H1 (cell line): ENCODE results near the gene ZRANB2. TPM values are rescaled to one million over a fixed set of nuclear protein-coding genes. Genes with fewer than 3 reads are reported as not detected.

ENCODE experiments used
- CTCF ChIA-PET: fragments of 300-600 bp; sonication (Branson Sonifier 250); formaldehyde crosslinking; loops from one replicate; lab custom pipeline; 2021; ENCODE audit not compliant: partially characterized antibody; lab: Charles Lee
- POLR2A ChIA-PET: fragments of 300-600 bp; sonication (Branson Sonifier 250); formaldehyde crosslinking; loops from one replicate; lab custom pipeline; 2021; ENCODE audit warnings: inconsistent platforms; ENCODE audit not compliant: partially characterized antibody; lab: Charles Lee
- DNase-seq, 2 experiments: peaks; one replicate each; pipeline versions ENCODE4 v3.0.0 to v3.0.0-alpha.2; 2010 to 2022; ENCODE audit warnings: low spot score in 2 of 2, low read depth in 1 of 2, mixed read lengths in 1 of 2
- FAIRE-seq: peaks from 2 replicates; lab custom pipeline; 2011; peaks lifted over from hg19 to GRCh38; lab: Jason Lieb, UNC
- H2AFZ ChIP-seq: 2 replicates; pipeline ENCODE4 v1.8.1; 2012; ENCODE audit warnings: low read length, inconsistent platforms
- H2AK5ac ChIP-seq: 2 replicates; pipeline ENCODE4 v1.6.1; 2013; ENCODE audit warnings: low read depth, low read length
- H2BK120ac ChIP-seq: replicated peaks from 2 replicates; pipeline ENCODE3; 2013; ENCODE audit warnings: low read depth, low read length, inconsistent platforms
- H2BK12ac ChIP-seq: 2 replicates; pipeline ENCODE4 v1.6.1; 2013; ENCODE audit warnings: low read depth, low read length
- H2BK15ac ChIP-seq: 2 replicates; pipeline ENCODE4 v1.6.1; 2013; ENCODE audit warnings: low read length
- H2BK20ac ChIP-seq: 2 replicates; pipeline ENCODE4 v1.6.1; 2013; ENCODE audit warnings: low read length
- H2BK5ac ChIP-seq: 2 replicates; pipeline ENCODE4 v1.6.1; 2013; ENCODE audit warnings: low read depth, low read length
- H3K14ac ChIP-seq: 2 replicates; pipeline ENCODE4 v1.6.1; 2013; ENCODE audit warnings: inconsistent platforms; ENCODE audit not compliant: insufficient read length
- H3K18ac ChIP-seq: 2 replicates; pipeline ENCODE4 v1.6.1; 2013; ENCODE audit warnings: low read length; ENCODE audit errors: extremely low read depth
- H3K23ac ChIP-seq: 2 replicates; pipeline ENCODE4 v1.6.1; 2013; ENCODE audit warnings: inconsistent platforms; ENCODE audit not compliant: insufficient read length
- H3K23me2 ChIP-seq: 2 replicates; pipeline ENCODE4 v1.6.1; 2013; ENCODE audit warnings: low read depth, low read length
- H3K27ac ChIP-seq: 2 replicates; pipeline ENCODE4 v1.6.1; 2011; ENCODE audit warnings: low read depth, low read length, inconsistent platforms
- H3K27me3 ChIP-seq, 4 experiments: replicated peaks in 1 of 4; 1 replicate in 1 of 4; 2 replicates in 3 of 4; pipeline versions ENCODE4 v1.6.1 to v1.8.1; 2011 to 2013; ENCODE audit warnings: low read length in 3 of 4, mild to moderate bottlenecking in 3 of 4, inconsistent platforms in 2 of 4, mixed read lengths in 2 of 4, moderate library complexity in 1 of 4; ENCODE audit not compliant: control insufficient read depth in 3 of 4, insufficient read depth in 3 of 4; ENCODE audit errors: extremely low read depth in 1 of 4
- H3K36me3 ChIP-seq, 4 experiments: 2 replicates each; pipeline versions ENCODE4 v1.6.1 to v1.8.1; 2011 to 2013; ENCODE audit warnings: mild to moderate bottlenecking in 4 of 4, low read length in 3 of 4, moderate library complexity in 2 of 4, control low read depth in 1 of 4, inconsistent platforms in 1 of 4; ENCODE audit not compliant: insufficient read depth in 4 of 4, control insufficient read depth in 2 of 4
- H3K4ac ChIP-seq: replicated peaks from 2 replicates; pipeline ENCODE3; 2013; ENCODE audit warnings: low read length, low read depth, mixed read lengths, inconsistent platforms; ENCODE audit not compliant: insufficient read length
- H3K4me1 ChIP-seq, 4 experiments: replicated peaks in 1 of 4; 1 replicate in 1 of 4; 2 replicates in 3 of 4; pipeline versions ENCODE4 v1.6.1 to v1.8.1; 2011 to 2013; ENCODE audit warnings: low read length in 3 of 4, inconsistent platforms in 2 of 4, mixed read lengths in 1 of 4; ENCODE audit not compliant: insufficient read depth in 4 of 4, control insufficient read depth in 3 of 4
- H3K4me2 ChIP-seq, 2 experiments: 2 replicates each; pipeline versions ENCODE4 v1.6.1 to v1.8.1; 2011 to 2013; ENCODE audit warnings: low read depth in 2 of 2, low read length in 2 of 2, control low read depth in 1 of 2, inconsistent platforms in 1 of 2, mild to moderate bottlenecking in 1 of 2; ENCODE audit not compliant: insufficient read depth in 1 of 2
- H3K4me3 ChIP-seq, 4 experiments: fragments of 200-600, 300-600 bp in 1 of 4; sonication (generic), shearing (Covaris generic), sonication (Bioruptor Twin) in 1 of 4; 2 replicates each; pipeline versions ENCODE4 v1.5.1 to v1.8.1; 2011 to 2016; ENCODE audit warnings: low read length in 4 of 4, low read depth in 3 of 4, control low read depth in 2 of 4, inconsistent platforms in 2 of 4, mild to moderate bottlenecking in 2 of 4, mixed read lengths in 1 of 4, moderate library complexity in 1 of 4; ENCODE audit not compliant: insufficient read depth in 2 of 4; ENCODE audit errors: extremely low read depth in 1 of 4
- H3K56ac ChIP-seq: replicated peaks from 2 replicates; pipeline ENCODE3; 2013; ENCODE audit warnings: low read depth, mild to moderate bottlenecking, mixed read lengths, low read length, inconsistent platforms; ENCODE audit not compliant: insufficient read length
- H3K79me1 ChIP-seq: 2 replicates; pipeline ENCODE4 v1.6.1; 2013; ENCODE audit warnings: low read depth, low read length, control low read depth
- H3K79me2 ChIP-seq, 2 experiments: 2 replicates each; pipeline versions ENCODE4 v1.6.1 to v1.8.1; 2012 to 2013; ENCODE audit warnings: low read length in 2 of 2, mild to moderate bottlenecking in 2 of 2, inconsistent platforms in 1 of 2; ENCODE audit not compliant: insufficient read depth in 2 of 2, control insufficient read depth in 1 of 2
- H3K9ac ChIP-seq, 4 experiments: replicated peaks in 1 of 4; 1 replicate in 1 of 4; 2 replicates in 3 of 4; pipeline versions ENCODE4 v1.6.1 to v1.8.1; 2011 to 2013; ENCODE audit warnings: low read depth in 3 of 4, low read length in 3 of 4, control low read depth in 2 of 4, mild to moderate bottlenecking in 2 of 4, moderate library complexity in 2 of 4, inconsistent platforms in 1 of 4; ENCODE audit errors: extremely low read depth in 1 of 4
- H3K9me3 ChIP-seq, 2 experiments: 2 replicates each; pipeline versions ENCODE4 v1.6.1 to v1.8.1; 2012 to 2013; ENCODE audit warnings: mild to moderate bottlenecking in 2 of 2, moderate library complexity in 2 of 2, control low read depth in 1 of 2, inconsistent platforms in 1 of 2, low read depth in 1 of 2, low read length in 1 of 2, mixed read lengths in 1 of 2; ENCODE audit not compliant: insufficient read depth in 2 of 2
- H4K20me1 ChIP-seq, 2 experiments: replicated peaks in 1 of 2; 2 replicates each; pipeline versions ENCODE3 to v1.8.1; 2011 to 2013; ENCODE audit warnings: inconsistent platforms in 2 of 2, low read length in 2 of 2, mild to moderate bottlenecking in 1 of 2; ENCODE audit not compliant: insufficient read depth in 2 of 2, control insufficient read depth in 1 of 2
- H4K5ac ChIP-seq: 2 replicates; pipeline ENCODE4 v1.6.1; 2013; ENCODE audit warnings: low read length, low read depth, mixed read lengths, inconsistent platforms; ENCODE audit not compliant: insufficient read length
- H4K8ac ChIP-seq: 2 replicates; pipeline ENCODE4 v1.8.0; 2013; ENCODE audit warnings: mild to moderate bottlenecking, moderate library complexity, low read length, inconsistent platforms; ENCODE audit not compliant: insufficient read depth; ENCODE audit errors: extremely low read depth
- H4K91ac ChIP-seq: replicated peaks from 2 replicates; pipeline ENCODE3; 2013; ENCODE audit warnings: low read length, mixed read lengths, inconsistent platforms; ENCODE audit not compliant: insufficient read length
- BACH1 ChIP-seq: IDR thresholded peaks from 2 replicates; pipeline ENCODE4 v1.6.1; 2012; ENCODE audit warnings: low read length, improper control_type of control experiment
- EZH2 ChIP-seq: fragments of 200-600 bp; sonication (generic); IDR thresholded peaks from 2 replicates; pipeline ENCODE4 v1.7.1; 2012; ENCODE audit warnings: low read depth, mild to moderate bottlenecking, moderate library complexity, low read length, inconsistent platforms; ENCODE audit not compliant: severe bottlenecking
- POU5F1 ChIP-seq: IDR thresholded peaks from 2 replicates; pipeline ENCODE4 v1.6.1; 2011; ENCODE audit warnings: low read depth, mild to moderate bottlenecking, low read length, moderate library complexity
- RFX5 ChIP-seq: IDR thresholded peaks from 2 replicates; pipeline ENCODE4 v1.6.1; 2011; ENCODE audit warnings: low read depth, low read length, improper control_type of control experiment, borderline replicate concordance
- SIN3A ChIP-seq, 2 experiments: IDR thresholded peaks in 1 of 2; conservative IDR thresholded peaks in 1 of 2; 2 replicates each; pipeline ENCODE4 v1.6.1; 2011 to 2012; ENCODE audit warnings: low read length in 2 of 2, improper control_type of control experiment in 1 of 2, low read depth in 1 of 2, mild to moderate bottlenecking in 1 of 2
- SP2 ChIP-seq: IDR thresholded peaks from 2 replicates; pipeline ENCODE4 v1.6.1; 2012; ENCODE audit warnings: mild to moderate bottlenecking, low read length, inconsistent platforms
- ZNF274 ChIP-seq: IDR thresholded peaks from 2 replicates; pipeline ENCODE4 v1.7.0; 2012; ENCODE audit warnings: low read length, borderline replicate concordance; ENCODE audit errors: extremely low read depth
- WGBS, 2 experiments: shearing (Covaris generic) in 1 of 2; methylation state at CpG; one replicate each; pipeline versions ENCODE4 v1.1.6 to v1.1.7; 2013 to 2015; ENCODE audit warnings: low lambda C conversion rate in 2 of 2, mixed read lengths in 2 of 2, inconsistent platforms in 1 of 2, low coverage in 1 of 2, missing lambda C conversion rate in 1 of 2; ENCODE audit not compliant: insufficient replicate concordance in 2 of 2, insufficient coverage in 1 of 2, insufficient read length in 1 of 2; ENCODE audit errors: extremely low coverage in 1 of 2, missing lambda C conversion rate in 1 of 2; 5-methylcytosine and 5-hydroxymethylcytosine counted together
- polyA plus RNA-seq, 7 experiments: library from polyadenylated mRNA; depleted of rRNA in 3 of 7; stranded (reverse) in 5 of 7; unstranded in 2 of 7; fragments of >200 nt in 5 of 7; fragments of 200-250 nt in 2 of 7; gene quantifications; 1 replicate in 5 of 7; 2 replicates in 1 of 7; 4 replicates in 1 of 7; pipeline versions ENCODE4 v1.2.1 to v1.2.3, GENCODE V29; 2011 to 2013; ENCODE audit warnings: missing spikeins in 2 of 7, mixed read lengths in 2 of 7
- total RNA-seq: library from RNA; stranded (reverse); fragmentation: NEBNext Ultra II Directional; extraction: Animal tissue kit (Norgen Biotek cat#: 25700); gene quantifications from 2 replicates; pipeline ENCODE4 v1.2.1, GENCODE V29; 2021

Gene ZRANB2
- total and polyA plus RNA-seq, 2 of the 8 experiments (the other 6 are each of a cell fraction or from before 2014, with no cell fraction given): 35.8 to 103 TPM

DNA sequence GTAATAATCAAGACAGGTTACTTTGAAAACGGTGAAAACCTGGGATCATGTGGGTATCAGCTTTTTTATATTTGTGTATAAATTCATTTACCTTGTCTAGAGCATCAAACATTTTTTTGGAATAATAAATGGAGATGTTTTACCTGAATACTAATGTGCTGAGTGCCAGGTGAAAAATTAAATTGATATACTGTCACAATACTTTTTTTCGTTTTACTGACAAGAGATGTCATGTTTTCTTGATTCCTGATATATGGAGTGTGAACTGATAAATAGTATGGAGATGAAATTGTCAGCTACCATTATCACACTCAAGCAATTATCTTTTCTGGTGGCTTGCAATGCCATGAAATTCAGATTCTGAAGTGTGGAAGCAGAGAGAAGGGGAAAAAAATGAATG lies 47.2 kb upstream of the ZRANB2 start:
- H4K91ac ChIP-seq: no peak overlapping the region
- H3K23ac ChIP-seq: no peak overlapping the region
- H2BK15ac ChIP-seq: no peak overlapping the region
- H3K79me1 ChIP-seq: no peaks in the 10 kb centered on the region
- no peaks in the 10 kb centered on the region for H3K4me1 ChIP-seq
- H4K20me1 ChIP-seq: no peaks in the 10 kb centered on the region
- no peak overlapping the region for H3K4ac ChIP-seq
- no peak overlapping the region for H4K5ac ChIP-seq
- H3K9me3 ChIP-seq: peaks cover 0 to 3% of the 10 kb centered on the region in 2 experiments; a peak in 1 of 4 replicates
- no peak overlapping the region for H3K56ac ChIP-seq
- H2AFZ ChIP-seq: no peak overlapping the region
- no peak overlapping the region for H3K27ac ChIP-seq
- DNase-seq (no peak), FAIRE-seq (no peak)
- no peak overlapping the region for H2BK20ac ChIP-seq
- H3K23me2 ChIP-seq: peaks cover 2% of the 10 kb centered on the region; the same call in 1 of the 2 replicates
- no peaks in the 10 kb centered on the region for H3K27me3 ChIP-seq
- no peak overlapping the region for H3K14ac ChIP-seq
- WGBS, 2 experiments: 87% methylated on average over 2 of the region's 2 CpGs; no CpG with 5 or more reads in 1 of the 2 experiments
- H2AK5ac ChIP-seq: no peak overlapping the region
- H3K4me2 ChIP-seq: no peak overlapping the region
- no peak overlapping the region for H3K9ac ChIP-seq
- TF ChIP-seq EZH2 (no peak), SIN3A (conservative IDR thresholded peaks at IDR 0.05 in 1 of 2, IDR thresholded peaks at IDR 0.05 in 1 of 2; ENCODE audit: low read depth in 1 of 2, low read length in 2 of 2) (no peak), SP2 (no peak), POU5F1 (no peak), RFX5 (no peak), BACH1 (no peak), ZNF274 (no peak)
- POLR2A ChIA-PET: no interaction called here
- no peaks in the 10 kb centered on the region for H3K36me3 ChIP-seq
- H4K8ac ChIP-seq: no peak overlapping the region
- no peak overlapping the region for H3K4me3 ChIP-seq
- no peak overlapping the region for H2BK5ac ChIP-seq
- H3K18ac ChIP-seq: no peak overlapping the region
- CTCF ChIA-PET: interaction anchor here (1.3 kb wide), 1 partner anchor 12 kb away, joined by 3 read pairs; no protein-coding TSS in a partner anchor
- no peaks in the 10 kb centered on the region for H3K79me2 ChIP-seq
- H2BK120ac ChIP-seq: no peak overlapping the region
- H2BK12ac ChIP-seq: no peak overlapping the region
